ENCODE data around the gene BMPR2.
"Not testable (repeated sequence)": the region's sequence is repeated elsewhere in the genome, so short reads cannot be mapped to it uniquely, and the experiment has no call there.

Gene BMPR2

DNA sequence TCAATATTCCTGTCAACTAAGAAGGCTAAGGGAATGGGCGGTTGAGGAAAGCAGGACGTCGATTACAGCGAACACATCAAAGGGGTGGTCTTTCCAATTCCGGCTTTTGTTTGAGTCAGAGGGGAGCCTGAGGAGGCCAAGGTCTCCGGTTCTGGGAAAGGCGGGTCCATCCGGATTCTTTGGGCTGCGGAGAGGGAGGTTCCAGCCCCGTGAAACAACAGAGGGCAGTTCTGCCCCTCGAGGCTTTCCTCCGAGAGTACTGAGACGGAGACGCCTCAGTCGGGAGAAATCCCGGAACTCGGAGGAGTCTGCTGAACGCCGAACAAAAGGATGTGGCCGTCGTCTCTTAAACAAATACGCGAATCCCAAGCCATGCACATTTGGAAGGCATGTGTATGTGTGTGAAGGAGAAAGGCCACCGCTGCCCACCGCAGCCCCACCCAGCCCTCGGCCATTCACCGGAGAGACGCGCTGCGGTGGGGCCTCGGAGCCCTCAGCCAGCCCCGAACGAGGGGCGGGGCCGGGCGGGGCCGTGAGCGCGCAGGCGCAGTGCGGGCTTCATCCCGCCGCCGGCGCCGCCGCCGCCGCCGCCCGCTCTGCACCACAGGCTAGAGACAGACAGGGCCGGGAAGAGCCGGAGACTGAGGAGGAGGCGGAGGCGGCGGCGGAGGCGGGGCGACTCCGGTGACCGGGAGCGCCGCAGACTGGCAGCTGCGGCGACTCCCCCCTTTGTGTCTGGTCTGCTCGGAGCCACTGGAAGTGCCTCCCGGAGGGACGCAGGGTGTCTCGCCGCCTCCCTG is at the start of gene BMPR2:
Gene BMPR2 (plus strand): TSS at position 719 of the 800 bp plus-strand sequence. CDS start 1,148 bp downstream, outside the sequence.
- DNase-seq (ENCODE audit: low spot score) = peak; percentile 94

DNA sequence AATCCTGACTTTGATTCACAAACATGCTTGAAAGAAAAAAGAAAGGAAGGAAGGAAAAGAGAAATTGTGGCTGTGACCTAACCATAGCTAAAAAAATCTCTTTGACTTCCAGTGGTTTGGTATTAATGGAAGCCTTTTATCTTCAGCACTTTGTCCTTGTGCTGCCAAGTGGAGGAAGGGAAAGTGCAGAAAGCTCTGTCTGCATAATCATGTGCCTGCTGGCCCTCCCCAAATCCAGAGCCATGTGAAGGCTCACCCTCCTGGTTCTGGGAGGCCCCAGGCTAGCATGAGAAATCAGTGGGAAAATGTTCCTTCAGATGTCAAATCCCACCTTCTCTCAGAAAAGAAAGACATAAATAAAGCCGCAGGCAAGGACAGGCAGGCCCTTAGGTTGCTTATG is 48.3 kb upstream of the BMPR2 start:
- no peak for DNase-seq (ENCODE audit: low spot score)

DNA sequence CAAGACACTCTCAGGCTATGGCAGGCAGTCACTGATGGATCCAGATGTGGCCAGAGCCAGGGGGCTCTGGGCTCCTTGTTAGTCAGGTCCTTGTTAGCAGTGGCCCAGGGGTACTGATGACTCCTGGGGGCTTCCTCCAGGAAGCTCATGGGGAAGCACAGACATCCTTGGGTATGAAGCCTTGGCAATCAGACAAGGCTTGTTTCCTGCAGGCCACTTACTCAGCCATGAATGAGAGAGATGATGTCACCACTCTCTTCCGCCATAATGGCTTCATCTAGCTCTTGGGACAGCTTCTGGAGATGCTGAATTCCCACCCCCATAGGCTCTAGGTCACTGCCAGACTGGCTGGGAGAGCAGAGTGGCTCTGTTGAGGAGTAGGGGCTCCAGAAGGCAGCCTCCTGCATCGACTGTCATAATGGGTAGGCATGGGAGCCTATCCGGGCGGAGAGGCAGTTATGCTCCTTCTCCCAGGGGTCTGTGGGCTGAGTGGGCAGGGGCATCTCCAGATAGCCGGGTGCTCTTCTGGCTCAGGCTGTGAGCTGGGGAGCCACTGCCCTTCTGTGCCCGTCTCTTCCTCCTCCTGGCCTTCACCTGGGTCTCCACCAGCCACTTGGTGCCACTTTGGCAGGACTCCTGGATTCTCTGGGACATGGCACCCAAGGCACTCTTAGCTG is 40.2 kb upstream of the BMPR2 start:
- no peak for DNase-seq (ENCODE audit: low spot score)

DNA sequence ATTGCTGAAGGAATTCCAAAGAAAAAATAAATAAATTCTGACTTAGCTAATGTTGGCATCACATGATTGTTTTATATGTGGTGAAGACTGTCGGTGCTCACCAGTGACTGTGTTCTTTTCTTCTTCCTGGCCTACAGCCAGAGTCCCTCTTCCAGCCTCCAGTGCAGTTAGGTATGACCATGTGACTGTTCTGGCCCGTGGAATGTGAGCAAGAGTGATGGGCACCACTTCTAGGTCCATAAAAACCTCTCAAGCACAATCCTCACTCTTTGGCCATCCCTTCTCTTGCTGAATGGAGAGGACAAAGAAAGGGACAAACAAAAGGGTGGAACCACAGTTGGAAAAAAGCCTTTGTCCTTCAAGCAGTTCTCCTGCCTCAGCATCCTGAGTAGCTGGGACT is 39.0 kb upstream of the BMPR2 start:
- DNase-seq (ENCODE audit: low spot score) = no peak

DNA sequence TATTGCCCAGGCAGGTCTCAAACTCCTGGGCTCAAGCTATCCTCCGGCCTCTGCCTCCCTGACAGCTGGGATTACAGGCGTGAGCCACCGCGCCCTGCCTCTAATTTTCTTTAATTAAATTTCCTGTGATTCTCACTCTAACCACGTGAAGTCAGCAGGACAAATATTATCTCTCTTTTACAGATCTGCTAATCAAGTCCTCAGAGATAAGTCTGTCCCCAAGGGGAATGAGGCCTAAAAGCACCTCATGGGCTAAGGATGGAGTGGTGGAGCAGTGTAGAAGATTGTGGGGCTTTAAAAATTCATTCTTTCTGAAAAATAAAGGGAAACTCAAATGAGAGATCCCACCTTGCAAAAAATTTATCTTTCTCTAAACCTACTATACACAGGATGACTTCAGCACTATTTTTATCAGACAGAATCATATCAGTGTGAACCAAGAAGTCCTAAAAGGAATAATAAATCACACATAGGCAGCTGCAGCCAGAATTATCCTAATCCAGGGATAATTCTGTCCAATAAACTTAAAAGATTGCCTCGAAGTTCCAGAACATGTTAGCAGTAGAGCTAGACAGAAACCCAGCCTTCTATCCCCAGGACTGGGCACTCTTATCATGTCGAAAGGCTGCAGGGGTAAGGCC is 38.3 kb upstream of the BMPR2 start:
- no peak for DNase-seq (ENCODE audit: low spot score)

DNA sequence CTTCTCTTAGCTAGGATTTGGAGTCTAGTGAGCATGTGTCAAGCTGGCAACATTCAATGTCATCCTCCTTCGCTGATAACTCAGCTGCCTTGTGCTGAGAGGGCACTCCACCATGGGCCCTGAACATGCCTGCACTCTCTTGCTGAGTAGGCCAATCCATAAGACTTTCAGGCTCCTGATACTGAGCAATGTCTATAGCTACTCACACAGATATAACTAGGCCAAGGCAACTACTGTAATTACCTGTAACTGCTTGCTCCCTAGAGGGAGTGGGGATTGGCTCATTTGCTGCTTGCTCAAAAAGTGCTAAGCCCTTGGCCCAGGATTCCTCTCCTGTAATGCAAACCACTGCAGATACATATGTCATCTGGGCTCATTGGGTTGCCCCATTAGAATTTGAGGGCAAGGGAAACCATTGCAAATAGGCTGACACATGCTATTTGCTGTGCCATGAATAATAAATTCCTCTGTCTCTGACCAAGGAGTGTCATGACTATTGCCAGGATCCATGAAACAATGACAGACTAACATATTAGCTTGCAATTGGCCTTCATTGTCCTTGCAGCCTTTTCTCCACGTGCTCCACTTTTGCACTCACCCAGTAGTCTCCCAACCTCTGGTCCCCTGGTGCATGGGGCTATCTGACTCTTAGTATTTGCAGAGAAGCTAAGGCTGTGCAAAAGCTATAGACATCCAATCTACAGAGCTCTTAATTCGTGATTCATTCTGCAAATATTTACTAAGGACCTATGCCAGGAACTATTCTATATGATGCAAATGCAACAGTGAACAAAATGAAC is 36.9 kb upstream of the BMPR2 start:
- DNase-seq (ENCODE audit: low spot score) = no peak

DNA sequence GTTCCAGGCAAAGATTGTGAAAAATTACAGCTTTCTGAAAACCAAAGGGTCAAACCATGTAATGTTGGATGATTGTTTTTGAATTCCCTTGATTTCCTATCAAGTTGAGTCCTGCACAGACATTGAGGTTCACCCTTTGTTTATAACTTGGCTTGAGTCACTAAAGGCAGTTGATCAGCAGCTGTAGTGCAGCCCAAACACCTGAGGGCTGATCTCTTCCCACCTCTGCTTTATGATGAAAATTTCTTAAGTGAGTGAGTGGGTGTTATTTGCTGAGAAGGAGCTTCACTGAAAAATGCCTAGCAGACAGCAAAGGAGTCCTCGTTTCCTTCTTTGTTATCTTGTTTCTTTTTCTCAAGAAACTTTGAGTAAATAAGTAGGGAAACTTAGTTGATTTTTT is 31.9 kb upstream of the BMPR2 start:
- no peak for DNase-seq (ENCODE audit: low spot score)

DNA sequence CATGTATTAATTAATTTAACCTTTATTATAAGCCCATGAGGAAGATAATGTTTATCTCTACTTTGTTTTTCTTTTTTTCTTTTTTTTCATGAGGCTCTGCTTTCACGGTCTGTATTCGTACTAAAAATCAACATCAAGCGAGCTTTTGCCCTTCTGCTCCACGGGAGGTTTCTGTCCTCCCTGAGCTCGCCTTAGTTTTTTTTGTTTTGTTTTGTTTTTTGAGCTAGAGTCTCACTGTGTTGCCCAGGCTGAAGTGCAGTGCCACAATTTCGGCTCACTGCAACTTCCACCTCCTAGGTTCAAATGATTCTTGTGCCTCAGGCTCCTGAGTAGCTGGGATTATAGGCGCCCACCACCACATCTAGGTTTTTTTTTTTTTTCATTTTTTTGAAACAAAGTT is 29.9 kb upstream of the BMPR2 start:
- DNase-seq (ENCODE audit: low spot score) = no peak

DNA sequence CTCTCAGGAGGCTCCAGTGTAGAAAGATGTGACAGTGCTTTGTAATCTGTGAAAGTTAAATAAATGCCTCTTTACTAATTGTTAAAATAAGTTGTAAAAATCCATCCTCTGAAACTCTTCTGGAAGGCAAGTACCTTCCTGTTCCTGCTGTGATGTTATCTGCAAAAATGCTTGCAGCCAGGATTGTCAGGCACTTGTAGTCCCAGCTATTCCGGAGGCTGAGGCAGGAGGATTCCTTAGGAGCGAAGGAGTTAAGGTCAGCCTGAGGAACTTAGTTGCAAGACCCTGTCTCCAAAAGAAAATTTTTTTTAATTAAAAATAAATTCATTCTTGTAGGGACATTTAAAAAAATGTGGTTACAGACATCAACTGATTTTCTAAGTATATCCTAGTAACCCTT is 22.7 kb upstream of the BMPR2 start:
- DNase-seq (ENCODE audit: low spot score) = no peak

DNA sequence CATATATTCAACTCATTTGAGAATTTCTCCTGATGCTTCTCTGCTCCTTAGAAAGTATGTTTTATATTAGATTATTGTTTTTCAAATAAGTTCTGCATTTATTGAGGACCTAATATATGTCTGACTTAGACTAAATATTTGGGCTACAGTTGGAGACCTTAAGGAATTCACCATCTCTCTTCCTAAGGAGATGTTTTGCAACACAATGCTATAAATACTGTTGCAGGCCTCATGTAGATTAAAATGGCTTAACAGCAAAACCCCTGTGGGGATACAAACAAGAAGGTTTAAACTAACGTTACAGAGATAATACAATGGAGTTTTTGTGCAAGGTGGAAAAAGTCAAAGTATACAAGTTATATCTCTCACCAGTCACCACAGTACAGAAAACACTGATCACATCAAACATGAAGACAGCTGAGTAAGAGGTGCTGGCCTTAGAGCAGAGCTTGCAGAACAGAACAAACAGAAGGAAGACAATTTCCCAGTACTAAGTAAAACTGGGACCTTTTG is 20.1 kb upstream of the BMPR2 start:
- no peak for DNase-seq (ENCODE audit: low spot score)

DNA sequence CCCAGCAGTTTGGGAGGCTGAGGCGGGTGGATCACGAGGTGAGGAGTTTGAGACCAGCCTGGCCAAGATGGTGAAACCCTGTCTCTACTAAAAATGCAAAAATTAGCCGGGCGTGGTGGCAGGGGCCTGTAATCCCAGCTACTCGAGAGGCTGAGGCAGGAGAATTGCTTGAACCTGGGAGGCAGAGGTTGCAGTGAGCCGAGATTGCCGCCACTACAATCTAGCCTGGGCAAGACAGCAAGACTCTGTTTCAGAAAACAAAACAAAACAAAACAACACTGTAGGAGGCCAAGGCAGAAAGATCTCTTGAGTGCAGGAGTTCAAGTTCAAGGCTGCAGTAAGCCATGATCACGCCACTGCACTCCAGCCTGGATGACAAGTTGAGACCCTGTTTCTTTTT is 17.2 kb upstream of the BMPR2 start:
- not testable (repeated sequence) for DNase-seq (ENCODE audit: low spot score)

DNA sequence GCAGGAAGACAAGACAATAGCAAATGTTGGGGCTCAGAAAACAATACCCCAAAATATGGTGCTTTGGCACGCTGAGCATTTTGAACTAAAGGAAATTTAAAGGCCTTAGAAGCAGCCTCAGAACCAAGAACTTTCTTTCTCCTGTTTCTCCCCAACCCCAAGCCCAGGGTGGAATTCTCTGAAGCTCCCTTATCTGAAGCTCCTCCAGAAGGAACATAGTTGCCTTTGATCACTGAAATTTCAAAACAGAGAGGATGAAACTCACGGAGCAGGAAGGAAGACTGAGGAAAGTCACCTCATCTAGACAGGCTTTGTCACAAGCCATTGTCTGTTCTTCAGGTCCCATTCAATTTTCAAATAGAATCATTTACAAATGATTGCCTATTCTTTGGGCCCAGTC is 15.5 kb upstream of the BMPR2 start:
- no peak for DNase-seq (ENCODE audit: low spot score)

DNA sequence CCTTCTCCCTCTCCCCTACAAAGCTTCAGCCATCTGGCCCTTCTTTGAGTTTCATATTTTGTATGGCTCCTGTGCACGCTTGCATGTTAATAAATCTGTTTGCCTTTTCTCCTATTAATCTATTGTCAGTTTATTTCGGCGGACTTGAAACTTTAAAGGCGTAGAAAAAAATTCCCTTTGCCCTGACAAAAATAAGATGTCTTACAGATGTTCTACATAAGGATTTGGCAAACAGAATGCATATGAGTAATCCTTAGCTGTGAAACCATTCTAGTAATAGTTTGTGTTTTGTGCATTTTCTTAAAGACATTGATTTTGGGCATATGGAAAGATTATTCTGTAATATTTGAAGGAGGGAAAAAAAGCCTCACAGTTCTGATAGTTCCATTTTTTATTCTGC is 15.0 kb upstream of the BMPR2 start:
- no peak for DNase-seq (ENCODE audit: low spot score)

DNA sequence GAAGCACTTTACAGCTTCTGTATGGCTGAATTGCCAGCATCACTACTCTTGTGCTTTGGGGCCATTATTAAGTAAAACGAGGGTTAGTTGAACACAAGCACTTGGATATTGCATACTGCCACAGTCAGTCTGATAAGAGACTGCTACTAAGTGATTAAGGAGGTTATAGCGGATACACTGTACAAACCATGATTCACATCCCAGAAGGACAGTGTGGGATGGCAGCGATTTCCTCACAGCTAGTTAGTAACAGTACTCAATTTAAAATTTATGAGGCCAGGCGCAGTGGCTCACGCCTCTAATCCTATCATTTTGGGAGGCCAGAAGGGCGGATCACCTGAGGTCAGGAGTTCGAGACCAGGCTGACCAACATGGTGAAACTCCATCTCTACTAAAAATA is 2.6 kb upstream of the BMPR2 start:
- DNase-seq (ENCODE audit: low spot score) = no peak

DNA sequence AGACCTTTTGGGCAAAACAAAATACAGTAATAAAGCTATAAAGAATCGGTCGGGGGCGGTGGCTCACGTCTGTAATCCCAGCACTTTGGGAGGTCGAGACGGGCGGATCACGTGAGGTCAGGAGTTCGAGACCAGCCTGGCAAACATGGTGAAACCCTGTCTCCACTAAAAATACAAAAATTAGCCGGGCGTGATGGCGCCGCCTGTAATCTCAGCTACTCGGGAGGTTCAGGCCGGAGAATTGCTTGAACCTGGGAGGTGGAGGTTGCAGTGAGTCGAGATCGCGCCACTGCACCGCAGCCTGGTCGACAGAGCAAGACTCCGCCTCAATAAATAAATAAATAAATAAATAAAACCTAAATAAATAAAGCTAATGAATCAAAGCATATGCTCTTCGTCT is 1.7 kb upstream of the BMPR2 start:
- not testable (repeated sequence) for DNase-seq (ENCODE audit: low spot score)

DNA sequence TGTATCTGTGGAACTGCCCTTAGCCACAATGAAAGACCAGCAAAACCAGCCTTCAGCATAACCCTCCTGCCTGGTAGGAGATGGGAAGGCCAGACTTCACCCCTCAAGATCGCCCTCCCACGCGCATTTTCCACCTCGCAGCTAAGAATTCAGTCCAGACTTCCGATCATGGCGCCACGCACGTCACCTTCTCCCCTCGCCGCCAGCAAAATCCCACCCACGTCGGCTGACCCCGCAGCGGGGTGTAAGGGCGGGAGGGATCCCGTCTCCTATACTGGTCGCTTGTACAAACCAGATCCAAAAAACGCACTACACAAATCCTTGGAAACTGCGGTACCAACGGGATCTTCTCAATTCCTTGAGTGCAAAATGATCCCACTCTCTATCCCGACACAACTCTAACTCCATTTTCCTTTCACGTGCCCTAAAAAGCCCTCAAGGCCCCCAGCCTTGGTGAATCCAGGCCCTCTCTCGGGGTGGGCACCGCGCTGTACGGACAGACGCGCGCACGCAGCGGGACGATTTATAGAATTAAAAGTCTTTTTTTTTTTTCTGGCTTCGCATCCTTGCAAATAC is 1.0 kb upstream of the BMPR2 start:
- peak; percentile 84 for DNase-seq (ENCODE audit: low spot score)

DNA sequence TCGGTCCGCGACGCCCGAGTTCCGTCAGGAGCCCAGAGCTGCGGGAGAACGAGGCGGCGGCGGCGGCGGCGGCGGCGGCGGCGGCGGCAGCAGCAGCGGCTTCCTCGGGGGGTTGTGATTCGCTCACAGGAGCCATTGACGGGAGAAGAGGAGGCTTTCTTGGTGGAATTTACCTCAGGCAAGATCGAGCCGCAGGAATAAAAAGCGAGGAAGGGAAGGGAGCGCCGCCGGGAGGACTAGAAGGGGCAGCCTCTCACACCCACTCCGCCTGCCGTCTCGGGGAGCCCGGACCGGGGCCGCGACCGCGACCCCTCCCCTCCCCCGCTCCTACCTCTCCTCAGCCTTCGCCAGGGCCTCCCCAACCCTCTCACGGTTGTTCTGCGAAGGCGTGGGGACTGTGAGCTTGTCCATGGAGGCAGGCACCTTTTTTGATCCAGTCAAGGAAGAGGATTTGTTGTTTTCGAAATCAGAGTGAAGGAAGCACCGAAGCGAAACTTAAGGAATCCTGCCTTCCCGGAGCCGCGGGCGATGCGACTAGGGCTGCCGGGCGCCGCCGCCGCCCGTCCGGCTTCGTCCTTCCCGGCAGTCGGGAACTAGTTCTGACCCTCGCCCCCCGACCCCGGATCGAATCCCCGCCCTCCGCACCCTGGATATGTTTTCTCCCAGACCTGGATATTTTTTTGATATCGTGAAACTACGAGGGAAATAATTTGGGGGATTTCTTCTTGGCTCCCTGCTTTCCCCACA is 506 bp downstream of the BMPR2 start:
- DNase-seq (ENCODE audit: low spot score) = peak; percentile 75

DNA sequence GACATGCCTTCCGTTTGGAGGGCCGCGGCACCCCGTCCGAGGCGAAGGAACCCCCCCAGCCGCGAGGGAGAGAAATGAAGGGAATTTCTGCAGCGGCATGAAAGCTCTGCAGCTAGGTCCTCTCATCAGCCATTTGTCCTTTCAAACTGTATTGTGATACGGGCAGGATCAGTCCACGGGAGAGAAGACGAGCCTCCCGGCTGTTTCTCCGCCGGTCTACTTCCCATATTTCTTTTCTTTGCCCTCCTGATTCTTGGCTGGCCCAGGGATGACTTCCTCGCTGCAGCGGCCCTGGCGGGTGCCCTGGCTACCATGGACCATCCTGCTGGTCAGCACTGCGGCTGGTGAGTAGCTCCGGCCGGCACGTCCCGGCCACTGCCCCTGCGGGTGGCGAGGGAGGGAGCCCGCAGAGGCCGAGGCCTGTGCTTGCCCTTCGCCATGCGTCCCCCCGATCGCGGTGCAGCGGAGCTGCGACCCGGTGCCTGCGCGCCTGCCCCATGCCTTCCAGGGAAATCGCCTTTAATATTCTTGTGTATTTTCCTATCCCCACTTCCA is 1.2 kb downstream of the BMPR2 start:
- DNase-seq (ENCODE audit: low spot score) = peak; percentile 74

DNA sequence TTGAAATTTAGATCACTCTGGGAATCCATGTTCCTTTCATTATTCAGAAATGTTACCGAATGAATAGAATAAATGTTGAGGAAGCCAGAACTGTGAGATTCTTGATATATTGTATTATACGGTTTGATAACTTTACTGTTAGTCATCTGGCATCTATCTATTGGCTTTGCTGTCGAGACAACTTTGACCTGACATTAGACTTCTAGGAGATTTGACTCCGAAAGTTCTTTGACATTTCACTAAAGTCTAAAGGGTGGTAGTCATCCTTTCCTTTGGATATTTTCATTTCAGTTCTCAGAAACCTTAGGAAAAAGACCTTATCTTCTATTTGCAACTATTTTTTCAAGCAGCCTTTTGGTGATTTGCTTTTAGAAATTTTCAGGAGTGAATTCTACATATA is 1.9 kb downstream of the BMPR2 start:
- no peak for DNase-seq (ENCODE audit: low spot score)

DNA sequence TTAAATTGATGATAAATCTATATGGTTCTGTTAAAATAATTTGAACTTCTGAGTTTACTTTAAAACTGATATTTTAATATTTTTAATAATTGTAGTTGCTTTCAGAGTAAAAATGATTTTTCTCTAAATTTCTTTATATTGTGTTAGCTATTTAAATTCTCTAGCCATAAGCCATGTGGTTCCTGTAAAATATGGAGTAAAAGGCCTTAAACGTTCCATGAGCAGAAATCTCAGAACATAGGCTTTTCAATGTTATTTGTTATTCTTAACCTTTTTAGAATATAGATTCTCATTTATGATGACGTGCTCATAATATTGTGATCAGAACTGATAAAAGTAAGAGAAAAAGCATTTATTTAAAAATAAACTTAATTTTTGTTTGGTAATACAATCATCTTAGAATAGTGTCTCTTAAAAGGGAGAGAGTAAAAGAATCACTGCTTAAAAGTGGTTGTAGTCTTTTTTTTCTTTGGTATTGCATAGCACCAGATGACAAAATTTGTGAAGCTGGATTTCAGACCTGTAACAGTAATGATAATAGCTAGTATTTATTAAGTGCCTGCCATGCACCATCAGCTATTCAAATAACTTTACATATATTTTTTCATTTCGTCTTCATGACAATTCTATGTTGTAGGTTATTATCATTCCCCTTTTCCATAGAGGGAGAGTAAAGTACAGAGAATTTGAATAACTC is 2.7 kb downstream of the BMPR2 start:
- no peak for DNase-seq (ENCODE audit: low spot score)

Data from ecto neural progenitor cell (in vitro differentiated cells).